ENCODE data around the gene SCYL1. TPM values are rescaled to one million over a fixed set of nuclear protein-coding genes. Genes with fewer than 3 reads are reported as not detected.

SCYL1 gene
- total RNA-seq, result 57.6 TPM

GRCh38 chr11:65524741-65525545 lies at the start of gene SCYL1:
TSS of gene SCYL1 (plus strand) at chr11:65525083. CDS start at chr11:65525154, 71 bp downstream.

GRCh38 chr11:65498977-65499712 lies 25.7 kb upstream of the SCYL1 start, which contains the start of gene MALAT1:
TSS of gene MALAT1 (plus strand) at chr11:65499045.

GRCh38 chr11:65558002-65558929 lies 33.4 kb downstream of the SCYL1 start, which contains the start of gene LTBP3:
TSS of gene LTBP3 (minus strand) at chr11:65558359. CDS start at chr11:65557959, 400 bp downstream.

GRCh38 chr11:65569973-65570918 lies 45.4 kb downstream of the SCYL1 start, which contains the start of gene ZNRD2:
TSS of gene ZNRD2 (plus strand) at chr11:65570477. CDS start at chr11:65570492, 15 bp downstream.

GRCh38 chr11:65572356-65573051 lies 47.6 kb downstream of the SCYL1 start, which contains the start of gene FAM89B:
TSS of gene FAM89B (plus strand) at chr11:65572538. CDS start at chr11:65572670, 132 bp downstream.

GRCh38 chr11:65575568-65576231 lies 50.8 kb downstream of the SCYL1 start, which contains the start of gene EHBP1L1:
TSS of gene EHBP1L1 (plus strand) at chr11:65576053. CDS start at chr11:65576303, 250 bp downstream.

Other genes starting within 250 kb of the SCYL1 start
- 12.8 TPM for gene CDC42EP2, start 210.2 kb upstream of the SCYL1 start, total RNA-seq
- 60.6 TPM for gene DPF2, start 191.2 kb upstream of the SCYL1 start, total RNA-seq
- gene TIGD3, start 170.3 kb upstream of the SCYL1 start, total RNA-seq, result 3.6 TPM
- 3.5 TPM for gene SLC25A45, start 142.4 kb upstream of the SCYL1 start, total RNA-seq
- 35.2 TPM for gene FRMD8, start 138.4 kb upstream of the SCYL1 start, total RNA-seq
- gene NEAT1, start 102.3 kb upstream of the SCYL1 start, total RNA-seq, result 82.1 TPM
- 30,401 TPM for gene MALAT1, start 26.0 kb upstream of the SCYL1 start, total RNA-seq
- 190 TPM for gene LTBP3, start 33.3 kb downstream of the SCYL1 start, total RNA-seq
- gene ZNRD2, start 45.4 kb downstream of the SCYL1 start, total RNA-seq, result 28.4 TPM
- gene FAM89B, start 47.5 kb downstream of the SCYL1 start, total RNA-seq, result 17.2 TPM
- gene EHBP1L1, start 51.0 kb downstream of the SCYL1 start, total RNA-seq, result 51.2 TPM
- 0.99 TPM for gene KCNK7, start 70.7 kb downstream of the SCYL1 start, total RNA-seq
- 29.9 TPM for gene MAP3K11, start 89.1 kb downstream of the SCYL1 start, total RNA-seq
- gene PCNX3, start 90.7 kb downstream of the SCYL1 start, total RNA-seq, result 19.2 TPM
- gene SIPA1, start 113.0 kb downstream of the SCYL1 start, total RNA-seq, result 16.2 TPM
- 24.5 TPM for gene RELA, start 137.8 kb downstream of the SCYL1 start, total RNA-seq
- 58.7 TPM for gene KAT5, start 187.2 kb downstream of the SCYL1 start, total RNA-seq
- gene RNASEH2C, start 195.7 kb downstream of the SCYL1 start, total RNA-seq, result 38.4 TPM

All from camera-type eye (tissue), 1 donor.